ENCODE data around the gene ZNF580. TPM values are rescaled to one million over a fixed set of nuclear protein-coding genes. Genes with fewer than 3 reads are reported as not detected.

Gene ZNF580
- total and polyA plus RNA-seq, 9 of the 15 experiments (the other 6 are each of a cell fraction or from before 2014, with no cell fraction given): 2.3 to 47.4 (median 6.0) TPM

DNA sequence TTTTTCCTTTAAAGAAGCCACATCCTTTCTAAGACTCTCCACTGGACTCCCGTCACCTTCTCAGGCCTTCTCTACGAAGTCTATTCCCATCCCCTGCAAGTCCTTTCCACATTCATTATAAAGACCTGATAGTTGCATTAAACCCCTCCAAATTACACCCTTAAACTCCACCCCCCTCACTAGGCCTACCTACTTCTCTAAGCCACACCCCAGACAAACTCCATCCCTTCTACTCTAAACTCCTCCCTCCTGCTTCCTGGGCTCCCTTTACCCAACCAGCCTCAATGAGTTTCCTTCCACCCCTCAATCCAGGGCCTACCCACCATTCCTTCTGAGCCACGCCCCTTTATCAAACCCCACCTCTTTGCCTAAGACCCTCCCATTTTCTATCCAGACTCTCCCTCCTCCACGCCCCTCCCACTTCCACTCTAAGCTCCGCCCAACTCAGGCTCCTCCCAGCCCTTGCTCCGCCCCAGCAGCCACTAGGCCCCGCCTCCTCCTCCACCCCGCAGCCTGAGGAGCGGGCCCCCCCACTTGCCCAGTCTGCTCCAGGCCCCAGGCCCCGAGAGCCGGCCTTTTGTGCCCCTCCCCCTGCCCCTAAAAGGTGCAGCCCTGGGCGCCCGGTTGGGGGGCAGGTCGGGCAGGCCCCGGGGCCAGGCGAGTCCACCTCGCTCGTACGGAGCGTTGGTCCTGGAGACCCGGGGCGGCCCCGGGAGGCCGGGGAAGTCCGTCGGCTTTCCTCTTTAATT, 41.9 kb upstream of the ZNF580 start (continued):
- TF ChIP-seq, protein P1, sequence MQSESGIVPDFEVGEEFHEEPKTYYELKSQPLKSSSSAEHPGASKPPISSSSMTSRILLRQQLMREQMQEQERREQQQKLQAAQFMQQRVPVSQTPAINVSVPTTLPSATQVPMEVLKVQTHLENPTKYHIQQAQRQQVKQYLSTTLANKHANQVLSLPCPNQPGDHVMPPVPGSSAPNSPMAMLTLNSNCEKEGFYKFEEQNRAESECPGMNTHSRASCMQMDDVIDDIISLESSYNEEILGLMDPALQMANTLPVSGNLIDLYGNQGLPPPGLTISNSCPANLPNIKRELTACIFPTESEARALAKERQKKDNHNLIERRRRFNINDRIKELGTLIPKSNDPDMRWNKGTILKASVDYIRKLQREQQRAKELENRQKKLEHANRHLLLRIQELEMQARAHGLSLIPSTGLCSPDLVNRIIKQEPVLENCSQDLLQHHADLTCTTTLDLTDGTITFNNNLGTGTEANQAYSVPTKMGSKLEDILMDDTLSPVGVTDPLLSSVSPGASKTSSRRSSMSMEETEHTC (IDR thresholded peaks at IDR 0.05): no peak
- TF ChIP-seq, protein P2, sequence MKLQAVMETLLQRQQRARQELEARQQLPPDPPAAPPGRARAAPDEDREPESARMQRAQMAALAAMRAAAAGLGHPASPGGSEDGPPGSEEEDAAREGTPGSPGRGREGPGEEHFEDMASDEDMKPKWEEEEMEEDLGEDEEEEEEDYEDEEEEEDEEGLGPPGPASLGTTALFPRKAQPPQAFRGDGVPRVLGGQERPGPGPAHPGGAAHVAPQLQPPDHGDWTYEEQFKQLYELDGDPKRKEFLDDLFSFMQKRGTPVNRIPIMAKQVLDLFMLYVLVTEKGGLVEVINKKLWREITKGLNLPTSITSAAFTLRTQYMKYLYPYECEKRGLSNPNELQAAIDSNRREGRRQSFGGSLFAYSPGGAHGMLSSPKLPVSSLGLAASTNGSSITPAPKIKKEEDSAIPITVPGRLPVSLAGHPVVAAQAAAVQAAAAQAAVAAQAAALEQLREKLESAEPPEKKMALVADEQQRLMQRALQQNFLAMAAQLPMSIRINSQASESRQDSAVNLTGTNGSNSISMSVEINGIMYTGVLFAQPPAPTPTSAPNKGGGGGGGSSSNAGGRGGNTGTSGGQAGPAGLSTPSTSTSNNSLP (IDR thresholded peaks at IDR 0.05; ENCODE audit: borderline replicate concordance, low read depth, low read length): no peak
- TF ChIP-seq, protein P3, sequence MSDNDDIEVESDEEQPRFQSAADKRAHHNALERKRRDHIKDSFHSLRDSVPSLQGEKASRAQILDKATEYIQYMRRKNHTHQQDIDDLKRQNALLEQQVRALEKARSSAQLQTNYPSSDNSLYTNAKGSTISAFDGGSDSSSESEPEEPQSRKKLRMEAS (CRISPR knock-in tag; IDR thresholded peaks at IDR 0.05): no peak
- peak; percentile 88 for TF ChIP-seq POLR2A (conservative IDR thresholded peaks at IDR 0.05)
- TF ChIP-seq, protein P4, sequence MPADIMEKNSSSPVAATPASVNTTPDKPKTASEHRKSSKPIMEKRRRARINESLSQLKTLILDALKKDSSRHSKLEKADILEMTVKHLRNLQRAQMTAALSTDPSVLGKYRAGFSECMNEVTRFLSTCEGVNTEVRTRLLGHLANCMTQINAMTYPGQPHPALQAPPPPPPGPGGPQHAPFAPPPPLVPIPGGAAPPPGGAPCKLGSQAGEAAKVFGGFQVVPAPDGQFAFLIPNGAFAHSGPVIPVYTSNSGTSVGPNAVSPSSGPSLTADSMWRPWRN (IDR thresholded peaks at IDR 0.05; ENCODE audit: low read depth): no peak
- TF ChIP-seq PHB (CRISPR knock-in tag; IDR thresholded peaks at IDR 0.05): 0 out of 2 replicates have a peak, but pooled peaks have one; percentile 56
- no peak for TF ChIP-seq RBM17 (IDR thresholded peaks at IDR 0.05; ENCODE audit: borderline replicate concordance, low read depth, low read length)
- peak; percentile 82 for TF ChIP-seq TAF7 (tag; IDR thresholded peaks at IDR 0.05)
- TF ChIP-seq L3MBTL2 (IDR thresholded peaks at IDR 0.05): 0 out of 2 replicates have a peak, but pooled peaks have one; percentile 13
- TF ChIP-seq ZNF311 (CRISPR knock-in tag; IDR thresholded peaks at IDR 0.05): no peak
- TF ChIP-seq SP1 (CRISPR knock-in tag; IDR thresholded peaks at IDR 0.05): peak; percentile 64
- TF ChIP-seq HNRNPUL1 (IDR thresholded peaks at IDR 0.05; ENCODE audit: low read length): no peak
- peak; percentile 48; the same call in 1 of the 2 replicates for TF ChIP-seq ZNF57 (CRISPR knock-in tag; IDR thresholded peaks at IDR 0.05)
- TF ChIP-seq LCOR (CRISPR knock-in tag; IDR thresholded peaks at IDR 0.05): no peak; the same call in 1 of the 2 replicates
- TF ChIP-seq CCNT2 (IDR thresholded peaks at IDR 0.05; ENCODE audit: borderline replicate concordance, extremely low read depth, insufficient read length, low read depth, low read length): peak; percentile 83
- TF ChIP-seq ZNF282 (CRISPR knock-in tag; IDR thresholded peaks at IDR 0.05): no peak
- 0 out of 2 replicates have a peak, but pooled peaks have one; percentile 11 for TF ChIP-seq MTA2 (IDR thresholded peaks at IDR 0.05; ENCODE audit: low read depth)
- no peak for TF ChIP-seq ZFP1 (CRISPR knock-in tag; IDR thresholded peaks at IDR 0.05)
- no peak for TF ChIP-seq MEF2D (tag; conservative IDR thresholded peaks at IDR 0.05; ENCODE audit: low read depth)
- TF ChIP-seq, protein P5, sequence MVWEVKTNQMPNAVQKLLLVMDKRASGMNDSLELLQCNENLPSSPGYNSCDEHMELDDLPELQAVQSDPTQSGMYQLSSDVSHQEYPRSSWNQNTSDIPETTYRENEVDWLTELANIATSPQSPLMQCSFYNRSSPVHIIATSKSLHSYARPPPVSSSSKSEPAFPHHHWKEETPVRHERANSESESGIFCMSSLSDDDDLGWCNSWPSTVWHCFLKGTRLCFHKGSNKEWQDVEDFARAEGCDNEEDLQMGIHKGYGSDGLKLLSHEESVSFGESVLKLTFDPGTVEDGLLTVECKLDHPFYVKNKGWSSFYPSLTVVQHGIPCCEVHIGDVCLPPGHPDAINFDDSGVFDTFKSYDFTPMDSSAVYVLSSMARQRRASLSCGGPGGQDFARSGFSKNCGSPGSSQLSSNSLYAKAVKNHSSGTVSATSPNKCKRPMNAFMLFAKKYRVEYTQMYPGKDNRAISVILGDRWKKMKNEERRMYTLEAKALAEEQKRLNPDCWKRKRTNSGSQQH (CRISPR knock-in tag; IDR thresholded peaks at IDR 0.05): peak; percentile 84
- TF ChIP-seq SPI1 (IDR thresholded peaks at IDR 0.05; ENCODE audit: borderline replicate concordance, low read depth, low read length): peak; percentile 53; the same call in 1 of the 2 replicates
- no peak for TF ChIP-seq SIRT6 (IDR thresholded peaks at IDR 0.05; ENCODE audit: low read depth, low read length)
- TF ChIP-seq NR1H2 (CRISPR knock-in tag; IDR thresholded peaks at IDR 0.05): 0 out of 2 replicates have a peak, but pooled peaks have one; percentile 9
- no peak for TF ChIP-seq GATAD2A (IDR thresholded peaks at IDR 0.05)
- TF ChIP-seq KAT7 (CRISPR knock-in tag; IDR thresholded peaks at IDR 0.05; ENCODE audit: borderline replicate concordance): peak; percentile 88; the same call in 1 of the 2 replicates
